ENCODE measurements around the gene ACSM6.

The ACSM6 gene

DNA sequence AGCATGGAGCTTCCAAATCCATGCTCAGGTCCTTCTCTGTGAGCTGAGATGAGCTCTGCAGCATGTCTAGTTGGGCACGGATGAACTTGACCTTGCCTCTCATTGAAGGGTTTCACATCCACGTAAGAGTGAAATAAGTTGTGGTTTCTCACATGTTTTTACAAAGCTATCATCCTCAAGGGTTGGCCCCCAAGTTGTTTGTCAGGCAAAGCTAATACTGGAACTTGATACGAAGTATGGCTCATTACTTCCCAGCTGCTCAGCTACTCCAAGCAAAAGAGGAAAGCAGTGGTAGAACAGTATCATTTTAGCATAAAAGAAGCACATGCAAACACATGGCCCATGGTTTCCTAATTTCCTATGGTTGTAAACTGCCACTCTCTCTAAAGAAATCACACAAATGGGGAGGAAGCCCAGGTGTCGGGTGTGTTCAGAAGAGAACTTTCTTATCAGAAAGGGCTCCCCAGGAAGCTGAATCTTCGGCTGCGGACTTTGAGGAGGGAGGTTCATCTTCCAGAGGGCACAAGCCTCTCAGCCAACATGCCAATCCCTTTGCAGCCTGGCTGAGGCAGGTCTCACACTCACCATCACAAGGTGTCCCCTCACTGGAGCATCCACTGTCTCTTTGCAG, 51.5 kb downstream of the ACSM6 start:
- no peak for DNase-seq (ENCODE audit: low read depth in 2 of 2)

DNA sequence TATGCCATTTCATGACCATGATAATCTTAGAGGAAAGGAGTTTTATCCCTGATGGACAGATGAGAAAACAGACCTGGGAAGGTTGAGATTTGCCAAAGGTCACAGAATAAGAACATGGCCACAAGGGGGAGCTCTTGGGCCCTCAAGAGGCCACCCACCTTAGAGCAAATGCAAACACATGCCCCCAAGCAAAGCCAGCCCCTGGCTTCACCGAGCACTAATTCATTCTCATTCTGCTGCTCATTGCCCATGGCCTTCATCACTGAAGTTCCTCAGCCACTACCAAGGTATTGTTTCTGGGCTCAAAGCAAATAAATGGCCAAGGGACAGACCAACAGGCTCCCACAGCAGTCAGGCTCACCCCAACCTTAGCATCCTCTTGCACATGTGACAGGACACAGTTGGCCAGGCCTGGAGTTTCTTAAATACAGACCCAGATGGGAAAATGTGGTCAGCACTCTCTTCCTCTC, 52.6 kb downstream of the ACSM6 start:
- DNase-seq (ENCODE audit: low read depth in 2 of 2) = peak; percentile 37 to 42

DNA sequence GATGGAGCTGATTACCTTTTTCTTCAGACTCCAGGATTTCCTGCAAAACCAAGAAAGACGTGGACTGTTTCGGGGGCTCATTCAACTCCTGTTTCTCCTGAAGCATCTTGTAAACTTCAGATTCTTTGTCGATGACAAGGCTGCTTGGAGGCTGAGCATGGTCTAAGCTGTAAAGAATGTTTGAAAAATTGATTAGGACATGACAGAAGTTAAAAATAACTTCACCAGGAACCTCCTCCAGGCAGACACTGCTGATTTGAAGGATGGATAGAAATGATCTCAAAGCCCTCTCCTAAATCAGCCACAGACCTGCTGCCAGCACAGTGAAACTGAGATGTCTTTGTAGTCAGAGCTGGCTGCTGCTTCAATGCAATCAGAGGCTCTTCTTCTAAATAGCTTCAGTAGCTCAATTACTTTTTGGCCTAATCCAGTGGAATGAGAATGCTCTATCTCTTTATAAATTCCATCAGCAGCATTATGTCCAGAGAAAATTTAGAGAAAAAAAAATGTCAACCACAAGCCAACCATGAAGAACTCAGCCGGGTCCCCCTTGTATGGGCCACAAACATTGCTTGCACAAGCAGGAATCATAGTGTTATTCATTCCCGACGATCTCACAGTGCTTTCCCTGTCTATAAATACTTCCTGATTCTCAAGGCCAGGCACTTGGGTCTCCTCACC, 53.3 kb downstream of the ACSM6 start:
- no peak for DNase-seq (ENCODE audit: low read depth in 2 of 2)

DNA sequence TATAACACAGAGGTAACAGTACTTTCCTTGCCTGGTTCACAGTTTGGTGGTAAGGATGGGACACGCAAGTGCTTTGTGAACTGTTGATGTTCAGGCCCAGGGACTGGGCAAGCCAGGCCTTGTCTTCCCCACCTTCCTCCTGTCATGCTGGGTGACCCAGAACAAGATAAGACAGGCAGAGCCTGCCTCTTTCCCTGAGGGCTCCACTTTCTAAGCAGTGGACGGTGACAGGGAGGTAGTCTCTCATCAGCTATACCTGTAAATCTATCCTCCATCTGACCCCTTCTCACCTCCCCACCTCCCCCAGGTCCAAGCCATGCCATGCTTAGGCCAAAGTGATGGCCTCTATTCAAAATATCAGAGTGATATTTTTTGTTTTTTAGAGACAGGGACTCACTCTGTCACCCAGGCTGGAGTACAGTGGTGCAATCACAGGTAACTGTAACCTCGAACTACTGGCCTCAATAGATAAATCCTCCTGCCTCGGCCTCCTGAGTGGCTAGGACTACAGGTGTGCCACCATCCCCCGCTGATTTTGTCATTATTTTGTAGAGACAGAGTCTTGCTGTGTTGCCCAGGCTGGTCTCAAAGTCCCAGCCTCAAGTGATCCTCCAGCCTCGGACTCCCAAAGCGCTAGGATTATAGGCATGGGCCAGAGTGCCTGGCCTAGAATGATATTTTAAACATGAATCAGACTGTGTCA, 54.0 kb downstream of the ACSM6 start:
- DNase-seq (ENCODE audit: low read depth in 2 of 2) = no peak

DNA sequence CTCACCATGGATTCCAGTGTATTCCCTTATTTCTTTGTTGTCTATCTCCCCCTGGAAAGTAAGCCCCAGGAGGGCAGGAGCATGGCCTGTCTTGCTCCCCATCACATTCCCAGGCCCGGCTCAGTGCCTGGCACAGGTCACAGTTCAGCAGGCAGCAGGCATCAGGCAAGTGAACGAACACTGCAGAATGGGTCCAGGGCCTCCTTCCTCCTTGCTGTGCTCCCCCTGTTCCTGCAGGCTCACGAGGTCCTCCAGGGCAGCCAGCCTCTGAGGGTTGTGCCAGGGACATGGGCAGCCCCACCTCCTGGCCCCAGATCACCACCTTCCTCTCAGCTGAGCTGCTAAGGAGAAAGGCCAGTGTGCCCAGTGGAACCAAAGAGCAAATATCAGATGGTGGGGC, 55.0 kb downstream of the ACSM6 start:
- no peak for DNase-seq (ENCODE audit: low read depth in 2 of 2)

DNA sequence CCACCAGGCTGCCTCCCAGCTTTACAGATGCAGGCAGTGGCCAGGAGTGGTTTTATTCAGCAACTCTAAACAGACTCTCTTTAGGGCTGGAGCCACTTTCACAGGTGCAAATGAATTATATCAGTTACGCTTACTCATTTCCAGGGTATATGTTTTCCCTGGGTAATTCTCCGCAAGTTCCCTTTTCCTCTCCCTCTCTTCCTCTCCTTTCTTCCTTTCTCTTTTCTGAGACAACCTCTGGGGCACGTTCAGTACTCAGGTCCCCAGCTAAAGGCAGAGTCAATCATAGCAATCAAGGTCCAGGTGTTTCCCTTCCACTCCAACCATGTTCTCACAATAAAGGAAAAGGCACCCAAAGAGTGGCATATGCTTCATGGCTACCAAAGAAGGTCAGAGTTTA, 55.4 kb downstream of the ACSM6 start:
- DNase-seq (ENCODE audit: low read depth in 2 of 2) = no peak

DNA sequence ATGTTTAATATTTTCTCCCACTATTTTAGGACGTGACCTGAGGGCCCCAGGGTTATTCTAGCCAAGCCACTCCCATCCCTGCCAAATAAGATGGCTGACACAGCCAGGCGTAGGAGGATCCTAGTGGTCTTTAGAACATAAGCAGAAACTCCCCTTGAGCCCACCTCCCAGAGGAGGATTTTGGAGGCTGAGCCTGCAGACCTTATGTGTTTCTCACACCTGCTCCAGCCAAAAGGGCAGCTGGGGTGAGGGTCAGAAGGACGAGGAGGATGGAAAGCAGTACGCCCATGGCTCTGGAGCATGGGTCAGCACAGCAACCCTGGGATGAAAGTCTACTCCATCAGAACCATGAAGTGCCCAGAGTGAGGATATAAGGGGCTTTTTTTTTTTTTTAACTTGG, 56.8 kb downstream of the ACSM6 start:
- no peak for DNase-seq (ENCODE audit: low read depth in 2 of 2)

DNA sequence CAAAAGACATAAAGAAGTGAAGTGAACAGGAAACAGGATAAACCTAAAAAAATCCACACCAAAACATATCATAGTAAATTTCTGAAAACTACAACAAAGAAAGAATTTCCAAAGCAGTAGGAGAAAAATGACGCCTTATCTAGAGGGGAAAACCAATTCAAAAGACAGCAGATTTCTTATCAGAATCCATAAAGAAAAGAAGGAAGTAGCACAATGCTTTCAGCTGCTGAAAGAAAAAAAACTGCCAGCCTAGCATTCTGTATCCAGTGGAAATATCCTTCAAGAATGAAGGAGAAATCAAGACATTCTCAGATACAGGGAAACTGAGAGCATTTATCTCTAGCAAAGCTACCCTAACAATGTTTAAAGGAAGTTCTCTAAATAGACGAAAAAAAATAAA, 59.0 kb downstream of the ACSM6 start:
- DNase-seq (ENCODE audit: low read depth in 2 of 2) = no peak

DNA sequence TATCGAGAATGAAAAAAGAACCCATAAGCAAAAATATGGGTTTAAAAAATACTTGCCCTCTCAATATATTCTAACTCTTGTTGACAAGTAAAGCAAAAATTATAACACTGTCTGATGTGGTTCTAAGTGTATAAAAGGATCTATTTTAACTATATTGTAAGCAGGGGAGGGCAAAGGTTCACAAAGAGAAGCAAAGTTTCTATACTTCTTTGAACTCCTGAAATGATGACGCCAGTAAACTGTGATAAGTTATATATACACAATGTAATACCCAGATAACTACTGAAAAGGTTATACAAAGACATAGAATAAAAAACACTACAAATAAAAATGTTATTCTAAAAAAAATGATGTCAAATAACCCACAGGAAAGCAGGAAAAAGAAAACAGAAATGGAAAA, 59.6 kb downstream of the ACSM6 start:
- DNase-seq (ENCODE audit: low read depth in 2 of 2) = no peak

DNA sequence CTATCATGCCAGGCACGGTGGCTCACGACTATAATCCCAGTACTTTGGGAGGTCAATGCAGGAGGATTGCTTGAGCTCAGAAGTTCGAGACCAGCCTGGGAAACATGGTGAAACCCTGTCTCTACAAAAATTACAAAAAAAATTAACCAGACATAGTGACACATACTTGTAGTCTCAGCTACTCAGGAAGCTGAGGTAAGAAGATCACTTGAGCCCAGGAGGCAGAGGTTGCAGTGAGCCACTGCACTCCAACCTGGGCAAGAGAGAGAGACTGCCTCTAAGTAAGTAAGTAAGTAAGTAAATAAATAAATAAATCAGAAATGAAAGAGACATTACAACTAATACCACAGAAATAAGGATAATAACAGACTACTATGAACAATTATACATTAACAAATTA, 60.6 kb downstream of the ACSM6 start:
- no peak for DNase-seq (ENCODE audit: low read depth in 2 of 2)

DNA sequence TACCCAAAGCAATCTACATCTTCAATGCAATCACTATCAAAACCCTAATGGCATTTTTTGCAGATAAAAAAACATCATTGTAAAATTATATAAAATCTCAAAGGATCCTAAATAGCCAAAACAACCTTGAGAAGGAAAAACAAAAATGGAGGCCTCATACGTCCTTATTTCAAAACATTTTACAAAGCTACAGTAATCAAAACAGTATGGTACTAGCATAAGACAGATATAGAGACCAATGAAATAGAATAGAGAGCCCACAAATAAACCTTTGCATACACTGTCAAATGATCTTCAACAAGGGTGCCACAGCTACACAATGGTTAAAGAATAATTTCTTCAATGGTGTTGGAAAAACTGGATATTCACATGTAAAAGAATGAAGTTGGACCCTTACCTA, 62.2 kb downstream of the ACSM6 start:
- DNase-seq (ENCODE audit: low read depth in 2 of 2) = no peak

DNA sequence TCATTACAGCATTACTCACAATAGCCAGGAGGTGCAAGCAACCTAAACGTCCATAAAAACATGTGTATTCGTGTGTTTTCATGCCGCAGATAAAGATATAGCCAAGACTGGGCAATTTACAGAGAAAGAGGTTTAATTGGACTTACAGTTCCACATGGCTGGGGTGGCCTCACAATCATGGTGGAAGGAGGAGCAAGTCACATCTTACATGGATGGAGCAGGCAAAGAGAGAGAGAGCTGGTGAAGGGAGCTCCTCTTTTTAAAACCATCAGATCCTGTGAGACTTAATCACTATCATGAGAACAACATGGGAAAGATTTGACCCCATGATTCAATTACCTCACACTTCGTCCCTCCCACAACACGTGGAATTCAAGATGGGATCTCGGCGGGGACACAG, 63.8 kb downstream of the ACSM6 start:
- no peak for DNase-seq (ENCODE audit: low read depth in 2 of 2)

DNA sequence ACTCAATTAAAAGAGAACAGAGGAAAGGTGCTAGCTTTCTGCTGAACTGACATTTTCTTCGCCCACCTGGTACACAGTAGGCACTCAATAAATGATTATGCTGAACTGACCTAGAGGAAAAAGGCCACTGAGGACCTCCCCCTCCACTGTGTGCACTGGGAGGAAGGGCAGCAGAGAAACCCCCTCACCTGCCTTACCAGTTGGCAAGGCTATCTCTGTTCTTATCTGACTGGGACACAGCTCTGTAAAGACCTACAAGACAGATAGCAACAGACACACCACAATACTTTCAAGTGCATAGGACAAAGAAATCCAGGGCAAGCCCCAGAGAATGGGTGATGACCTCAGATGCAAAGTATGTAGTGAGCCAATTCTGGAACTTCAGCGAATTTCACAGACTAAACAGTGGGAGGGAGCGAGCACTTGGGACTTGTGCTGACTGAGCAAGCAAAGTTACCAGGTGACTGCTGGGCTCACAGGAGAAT, 66.4 kb downstream of the ACSM6 start:
- no peak for DNase-seq (ENCODE audit: low read depth in 2 of 2)

DNA sequence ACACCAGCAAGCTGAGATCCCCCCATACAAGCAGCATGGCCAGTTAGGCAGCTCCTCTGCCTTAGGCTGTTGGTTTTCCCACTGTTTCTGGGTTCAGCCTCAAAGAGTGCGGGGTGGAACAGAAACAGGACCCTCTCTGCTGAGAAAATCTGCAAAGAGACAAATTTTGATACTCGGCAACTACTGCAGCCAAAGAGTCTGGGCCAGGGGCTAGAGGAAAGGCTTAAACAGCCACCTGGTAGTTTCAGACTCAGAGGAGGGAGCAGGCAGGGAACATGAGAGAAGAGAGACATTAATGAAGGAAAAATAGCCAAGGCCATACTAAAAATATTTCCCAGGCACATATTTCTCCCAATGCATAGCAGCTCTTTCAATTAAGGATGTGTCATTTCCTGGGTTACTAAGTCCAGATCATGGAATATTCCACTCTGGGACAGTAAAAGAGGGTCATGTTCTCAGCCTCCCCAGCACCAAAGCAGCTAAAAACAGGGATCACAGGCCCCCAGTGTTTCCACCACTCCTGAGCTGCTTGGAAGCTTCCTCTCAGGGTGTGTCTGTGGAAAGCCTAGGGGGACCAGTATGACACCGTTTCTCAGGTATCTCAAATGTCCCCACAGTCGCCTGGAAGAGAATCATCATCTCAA, 67.0 kb downstream of the ACSM6 start:
- DNase-seq (ENCODE audit: low read depth in 2 of 2) = no peak

DNA sequence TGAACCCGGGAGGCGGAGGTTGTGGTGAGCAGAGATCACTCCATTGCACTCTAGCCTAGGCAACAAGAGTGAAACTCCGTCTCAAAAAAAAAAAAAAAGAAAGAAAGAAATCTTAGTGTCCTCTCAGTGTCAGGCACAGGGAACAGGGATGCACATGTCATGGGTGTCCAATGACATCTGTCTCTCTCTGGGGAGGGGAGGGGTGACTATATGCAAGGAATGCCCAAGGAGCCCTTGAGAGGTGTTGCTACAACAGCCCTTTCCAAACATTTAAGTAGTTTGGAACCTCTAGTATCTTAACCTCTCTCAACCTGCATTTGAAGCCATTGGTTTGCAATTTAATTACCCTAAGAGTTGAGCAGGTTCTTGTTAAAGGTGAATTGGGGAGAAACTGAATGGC, 67.9 kb downstream of the ACSM6 start:
- DNase-seq (ENCODE audit: low read depth in 2 of 2) = no peak

DNA sequence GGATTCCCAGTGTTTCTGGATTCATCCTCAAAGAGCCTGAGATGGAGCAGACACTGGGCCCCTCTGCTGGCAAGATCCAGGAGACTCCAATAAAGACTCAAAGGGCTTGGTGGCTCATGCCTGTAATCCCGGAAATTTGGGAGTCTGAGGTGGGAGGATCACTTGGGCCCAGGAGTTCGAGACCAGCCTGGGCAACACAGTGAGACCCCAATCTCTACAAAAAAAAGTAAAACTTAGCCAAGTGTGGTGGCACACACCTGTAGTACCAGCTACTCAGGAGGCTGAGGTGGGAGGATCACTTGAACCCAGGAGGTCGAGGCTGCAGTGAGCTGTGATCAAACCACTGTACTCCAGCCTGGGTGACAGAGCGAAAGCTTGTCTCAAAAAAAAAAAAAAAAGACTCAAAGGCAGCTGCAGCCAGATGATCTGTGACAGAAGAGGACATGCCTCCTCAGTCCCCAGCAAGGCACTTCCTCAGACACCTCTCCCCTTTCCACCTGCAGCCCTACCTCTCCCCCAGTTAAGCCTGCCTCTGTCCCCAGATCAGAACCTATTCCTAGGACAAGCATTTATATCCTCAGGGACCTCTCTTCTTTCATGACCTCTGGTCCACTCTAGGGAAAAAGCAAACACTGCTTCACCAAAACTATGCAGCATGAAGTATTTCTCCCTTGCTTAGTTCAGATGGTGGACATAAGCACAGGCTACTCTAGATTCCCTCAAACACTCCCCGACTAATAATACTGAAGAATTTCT, 68.9 kb downstream of the ACSM6 start:
- no peak for DNase-seq (ENCODE audit: low read depth in 2 of 2)

DNA sequence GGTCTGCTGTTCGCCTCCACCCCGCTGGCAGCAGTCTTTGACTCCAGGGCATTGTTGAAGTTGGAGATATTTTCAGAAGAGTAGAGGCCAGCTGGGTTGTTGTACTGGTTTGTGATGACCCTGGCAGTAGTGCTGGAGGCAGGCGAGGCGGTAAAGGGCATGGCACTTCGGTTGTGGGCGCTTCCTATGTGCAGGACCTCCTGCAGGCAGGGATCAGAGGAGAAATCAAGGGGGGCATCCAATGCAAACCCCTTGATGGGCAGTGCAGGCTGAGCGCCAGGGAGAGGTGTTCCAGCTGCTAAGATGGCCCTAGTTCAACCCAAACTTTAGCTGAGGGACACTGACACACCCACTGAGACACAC, 69.8 kb downstream of the ACSM6 start:
- no peak for DNase-seq (ENCODE audit: low read depth in 2 of 2)

DNA sequence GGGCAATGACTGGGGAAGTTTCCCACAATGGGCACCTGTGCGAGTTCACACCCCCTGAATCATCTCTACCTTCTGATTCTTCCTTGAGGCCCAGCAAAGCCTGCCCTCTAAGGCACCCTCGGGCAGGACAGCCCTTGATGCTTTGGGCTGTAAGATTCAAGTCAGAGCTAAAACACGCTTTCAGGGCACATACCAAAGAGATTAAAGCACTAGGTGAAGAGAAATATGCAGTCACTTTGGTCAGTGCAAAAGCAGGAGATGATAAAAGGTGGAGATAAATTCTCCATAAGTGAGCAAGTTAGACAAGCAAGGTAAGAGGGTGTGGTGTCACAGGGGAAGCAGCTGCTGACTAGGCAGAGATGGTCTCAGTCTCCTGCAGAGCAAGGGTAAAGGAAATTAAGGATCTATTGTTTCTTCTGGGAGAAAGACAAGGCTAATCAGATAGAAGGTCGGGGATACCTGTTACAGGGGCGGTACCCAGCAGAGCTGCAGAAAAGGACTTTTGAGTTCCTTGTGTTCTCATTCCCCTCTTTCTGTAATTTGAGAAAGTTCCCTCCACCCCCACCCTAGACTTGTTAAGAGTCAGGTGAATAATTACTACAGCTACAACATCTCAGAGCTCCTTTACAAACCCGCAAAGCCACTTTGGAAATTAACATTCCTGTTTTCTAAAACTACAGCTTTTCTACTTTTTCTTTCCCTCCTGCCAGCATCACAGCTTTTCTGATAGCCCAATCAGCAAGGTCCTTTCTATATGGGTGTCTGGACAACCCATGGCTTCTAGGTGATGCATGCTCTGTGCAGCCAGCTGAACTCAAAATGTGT, 70.4 kb downstream of the ACSM6 start:
- DNase-seq (ENCODE audit: low read depth in 2 of 2) = no peak

DNA sequence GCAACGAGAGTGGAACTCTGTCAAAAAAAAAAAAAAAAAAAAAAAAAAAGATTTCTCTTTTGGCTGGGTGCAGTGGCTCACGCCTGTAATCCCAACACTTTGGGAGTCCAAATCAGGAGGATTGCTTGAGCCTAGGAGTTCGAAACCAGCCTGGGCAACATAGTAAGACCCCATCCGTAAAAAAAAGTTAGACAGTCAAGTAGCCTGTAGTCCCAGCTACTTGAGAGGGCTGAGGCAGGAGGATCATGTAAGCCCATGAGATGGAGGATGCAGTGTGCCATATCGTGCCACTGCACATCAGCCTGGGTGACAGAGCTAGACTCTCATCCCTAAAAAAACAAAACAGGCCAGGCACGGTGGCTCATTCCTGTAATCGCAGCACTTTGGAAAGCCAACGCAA, 71.5 kb downstream of the ACSM6 start:
- DNase-seq (ENCODE audit: low read depth in 2 of 2) = no peak

DNA sequence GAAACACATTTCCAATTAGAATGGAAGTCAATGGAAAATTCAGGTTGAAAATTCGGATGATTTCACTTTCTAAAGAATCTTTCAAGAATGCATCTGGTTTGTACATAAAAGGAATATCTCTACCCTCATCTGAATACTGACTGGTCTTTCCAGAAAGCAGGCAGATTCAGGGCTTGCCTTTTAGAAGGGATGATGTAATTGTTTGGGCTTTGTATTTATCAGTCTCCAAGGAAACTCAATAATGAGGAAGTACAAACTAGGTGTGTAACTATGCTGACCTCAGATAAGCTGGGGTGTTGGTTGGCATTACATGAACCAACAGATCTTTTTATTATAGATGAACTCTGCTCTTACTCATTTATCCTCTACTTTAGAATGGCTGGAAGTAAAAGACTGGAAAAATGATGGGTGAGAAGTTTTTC, 72.6 kb downstream of the ACSM6 start:
- DNase-seq (ENCODE audit: low read depth in 2 of 2) = no peak

DNA sequence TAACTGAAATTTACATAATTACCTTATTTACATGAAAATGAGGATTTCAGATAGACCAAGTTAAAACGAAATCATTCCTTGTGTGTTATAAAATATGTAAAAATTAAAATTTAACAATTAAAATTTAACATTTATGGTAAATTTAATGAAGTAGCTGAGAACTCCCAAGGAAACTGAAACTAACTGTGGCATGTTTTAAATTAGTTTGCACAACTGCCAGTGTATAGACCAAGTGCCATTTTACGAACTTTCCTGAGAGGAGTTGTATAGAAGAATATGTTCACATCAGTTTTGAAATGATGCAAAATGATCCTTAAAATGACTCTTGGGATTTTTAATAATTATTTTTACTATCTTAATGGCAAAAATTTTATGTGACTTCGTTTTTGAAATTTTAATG, 73.2 kb downstream of the ACSM6 start:
- no peak for DNase-seq (ENCODE audit: low read depth in 2 of 2)
